NCI-H345 (cell line): ENCODE measurements around the gene LYPD6B.
A peak's percentile ranks its signal among the peaks of the same experiment; 100 is the strongest.

ENCODE experiments used
- DNase-seq: peaks from one replicate; lab custom pipeline; 2025; lab: John Stamatoyannopoulos, UW

Gene LYPD6B

GRCh38 chr2:149076863-149077412 is 38.4 kb downstream of the LYPD6B start:
- no peak for DNase-seq

GRCh38 chr2:149077861-149078260 is 39.4 kb downstream of the LYPD6B start:
- DNase-seq, result no peak

DNA sequence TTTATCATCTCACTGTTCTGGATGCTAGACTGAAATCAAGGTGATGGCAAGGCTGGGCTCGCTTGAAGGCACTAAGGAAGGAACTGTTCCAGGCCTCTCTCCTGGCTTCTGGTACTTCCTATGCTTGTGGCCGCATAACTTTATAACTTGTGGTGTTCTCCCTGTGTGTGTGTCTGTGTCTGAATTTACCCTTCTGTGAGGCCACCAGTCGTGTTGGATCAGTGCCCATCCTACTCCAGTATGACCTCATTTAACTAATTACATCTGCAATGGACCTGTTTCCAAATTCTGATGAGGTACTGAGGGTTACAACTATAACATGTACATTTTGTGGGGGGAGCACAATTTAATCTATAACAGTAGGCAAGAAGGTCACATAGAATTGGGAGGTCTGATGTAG is 41.6 kb downstream of the LYPD6B start:
- no peak for DNase-seq

GRCh38 chr2:149080971-149081370 is 42.5 kb downstream of the LYPD6B start:
- peak; percentile 62 for DNase-seq

DNA sequence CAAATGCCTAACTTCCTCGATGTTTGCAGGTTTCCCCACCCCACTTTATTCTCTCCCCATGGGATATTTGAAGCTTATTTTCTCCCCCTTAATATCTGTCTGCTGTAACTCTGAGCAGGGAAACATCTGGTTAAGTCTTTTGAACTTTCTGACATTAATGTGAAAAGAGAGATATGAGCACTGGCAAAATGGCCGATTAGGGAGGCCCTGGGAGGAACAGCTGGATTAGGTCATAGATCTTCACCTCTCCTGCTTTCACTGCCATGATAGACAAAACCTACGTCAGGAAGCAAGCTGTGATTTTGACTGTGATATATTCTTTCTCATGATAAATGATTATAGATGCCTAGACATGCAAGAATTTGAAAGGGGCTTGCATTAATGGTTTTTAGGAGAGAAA is 43.6 kb downstream of the LYPD6B start:
- no peak for DNase-seq

DNA sequence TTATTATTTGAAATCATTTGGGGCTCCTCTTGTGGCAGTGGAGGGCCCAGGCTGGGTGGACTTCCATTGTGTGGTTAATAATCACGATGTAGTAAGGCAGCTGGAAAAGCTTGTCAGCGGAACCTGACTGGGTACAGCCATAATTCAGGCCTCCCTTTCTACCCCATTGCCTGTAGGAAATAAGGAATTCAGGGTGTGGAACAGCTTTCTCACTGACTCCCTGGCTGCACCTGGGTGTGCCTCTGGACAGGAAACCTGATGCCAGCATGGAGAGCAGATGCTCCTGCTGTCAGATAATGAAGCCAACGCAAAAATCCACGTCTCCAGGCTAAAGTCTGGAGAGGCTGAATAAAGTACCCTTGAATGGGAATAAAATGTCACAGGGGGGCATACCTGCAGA is 44.2 kb downstream of the LYPD6B start:
- DNase-seq, result peak; percentile 79

DNA sequence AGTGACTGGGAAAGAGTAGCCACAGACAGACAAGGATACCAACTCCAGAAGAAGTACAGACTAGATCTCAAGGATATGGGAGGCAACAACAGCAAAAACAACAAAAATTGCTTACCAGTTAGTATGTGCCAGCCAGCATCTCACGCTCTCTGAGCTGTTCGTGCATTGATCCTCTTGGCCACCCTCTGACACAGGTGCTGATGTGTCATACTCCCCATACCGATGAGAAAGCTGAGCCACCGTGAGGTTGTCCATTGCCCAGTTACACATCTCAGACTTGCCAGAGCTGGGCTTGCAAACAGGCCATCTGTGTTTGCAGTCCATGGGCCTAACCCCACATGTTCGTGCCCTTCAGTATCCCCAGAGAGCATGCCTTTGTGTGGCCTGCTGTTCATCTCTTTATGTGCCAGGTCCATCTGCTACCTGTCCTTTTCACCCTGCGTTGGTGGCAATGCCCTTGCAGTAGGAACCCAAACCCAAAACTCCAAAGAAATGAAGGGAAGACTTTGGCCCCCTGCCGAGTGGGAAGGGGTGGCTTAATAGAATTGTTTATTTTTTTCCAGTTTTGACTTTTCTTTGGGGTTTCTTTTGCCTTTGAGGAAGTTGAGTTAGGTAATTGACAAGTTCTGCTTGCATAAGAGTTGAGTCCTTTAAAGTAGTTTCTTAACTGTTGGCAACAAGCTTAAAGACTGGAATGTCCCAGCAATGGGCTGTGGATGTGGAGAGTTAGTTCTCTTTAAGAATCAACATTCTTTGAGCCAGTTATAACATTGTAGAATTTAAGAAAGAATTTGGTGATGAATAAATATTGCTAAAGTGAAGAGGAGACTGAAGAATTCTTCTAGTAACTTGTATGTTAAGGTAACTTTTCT is 46.7 kb downstream of the LYPD6B start:
- no peak for DNase-seq

DNA sequence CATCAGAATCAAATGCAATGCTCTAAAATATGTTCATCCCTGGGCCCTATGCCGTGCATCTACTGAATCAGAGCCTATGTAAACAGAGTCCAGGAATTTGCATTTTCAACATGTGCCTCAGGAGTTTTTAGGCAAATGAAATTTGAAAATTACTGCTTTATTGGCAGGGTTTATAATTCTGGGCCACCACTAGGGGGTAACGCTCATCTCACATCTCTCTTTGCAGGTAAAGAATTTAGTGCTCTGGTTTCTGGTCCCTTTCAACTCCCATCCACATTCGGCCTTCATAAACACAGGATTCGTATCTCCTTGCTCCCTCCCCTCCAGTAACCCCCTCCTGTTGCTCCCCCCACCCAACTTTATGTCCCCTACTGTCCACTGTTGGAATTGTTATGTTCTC is 49.3 kb downstream of the LYPD6B start:
- no peak for DNase-seq

- no peak for DNase-seq
Measured at GRCh38 chr2:149089068-149089467, 50.6 kb downstream of the LYPD6B start.

- DNase-seq, result no peak
Measured at GRCh38 chr2:149090706-149091105, 52.2 kb downstream of the LYPD6B start.

GRCh38 chr2:149093579-149093978 is 55.1 kb downstream of the LYPD6B start:
- no peak for DNase-seq

DNA sequence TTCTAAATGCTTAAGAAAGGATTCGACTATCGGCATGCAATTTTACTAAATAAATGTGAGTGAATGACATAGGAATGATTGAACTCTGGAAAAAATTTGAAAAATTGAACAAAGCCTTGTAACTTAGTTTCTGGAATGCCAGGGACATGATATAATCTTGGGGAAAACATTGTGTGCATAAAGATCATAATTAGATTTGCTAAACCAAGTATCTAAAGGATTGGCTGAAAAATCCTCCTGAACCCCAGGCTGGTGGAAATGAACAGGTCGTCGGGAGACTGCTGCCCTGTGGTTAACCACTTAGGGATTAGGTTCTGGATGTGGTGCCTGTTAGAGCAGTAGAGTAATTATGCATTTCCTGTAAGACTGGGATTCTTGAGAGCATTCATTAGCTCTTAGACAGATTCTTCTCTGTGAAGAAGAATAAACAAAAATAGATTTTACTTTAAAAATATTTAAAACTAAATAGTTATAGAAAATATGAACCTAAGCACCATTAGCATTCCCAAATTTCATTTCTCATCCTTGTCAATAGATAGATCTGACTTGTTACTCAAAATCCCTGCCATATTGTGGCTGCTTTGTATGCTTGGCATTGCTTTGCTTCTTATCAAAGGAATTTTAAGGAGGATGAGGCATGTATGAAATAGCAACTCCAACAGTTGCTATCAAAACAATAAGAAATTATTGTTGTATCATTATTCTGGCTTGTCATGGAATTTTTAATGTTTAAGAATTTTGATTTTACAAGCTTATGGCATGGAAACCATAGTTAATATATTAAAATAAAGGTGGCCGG is 55.9 kb downstream of the LYPD6B start:
- no peak for DNase-seq

GRCh38 chr2:149098701-149099100 is 60.2 kb downstream of the LYPD6B start:
- DNase-seq, result no peak

GRCh38 chr2:149099298-149099697 is 60.8 kb downstream of the LYPD6B start:
- DNase-seq, result no peak

DNA sequence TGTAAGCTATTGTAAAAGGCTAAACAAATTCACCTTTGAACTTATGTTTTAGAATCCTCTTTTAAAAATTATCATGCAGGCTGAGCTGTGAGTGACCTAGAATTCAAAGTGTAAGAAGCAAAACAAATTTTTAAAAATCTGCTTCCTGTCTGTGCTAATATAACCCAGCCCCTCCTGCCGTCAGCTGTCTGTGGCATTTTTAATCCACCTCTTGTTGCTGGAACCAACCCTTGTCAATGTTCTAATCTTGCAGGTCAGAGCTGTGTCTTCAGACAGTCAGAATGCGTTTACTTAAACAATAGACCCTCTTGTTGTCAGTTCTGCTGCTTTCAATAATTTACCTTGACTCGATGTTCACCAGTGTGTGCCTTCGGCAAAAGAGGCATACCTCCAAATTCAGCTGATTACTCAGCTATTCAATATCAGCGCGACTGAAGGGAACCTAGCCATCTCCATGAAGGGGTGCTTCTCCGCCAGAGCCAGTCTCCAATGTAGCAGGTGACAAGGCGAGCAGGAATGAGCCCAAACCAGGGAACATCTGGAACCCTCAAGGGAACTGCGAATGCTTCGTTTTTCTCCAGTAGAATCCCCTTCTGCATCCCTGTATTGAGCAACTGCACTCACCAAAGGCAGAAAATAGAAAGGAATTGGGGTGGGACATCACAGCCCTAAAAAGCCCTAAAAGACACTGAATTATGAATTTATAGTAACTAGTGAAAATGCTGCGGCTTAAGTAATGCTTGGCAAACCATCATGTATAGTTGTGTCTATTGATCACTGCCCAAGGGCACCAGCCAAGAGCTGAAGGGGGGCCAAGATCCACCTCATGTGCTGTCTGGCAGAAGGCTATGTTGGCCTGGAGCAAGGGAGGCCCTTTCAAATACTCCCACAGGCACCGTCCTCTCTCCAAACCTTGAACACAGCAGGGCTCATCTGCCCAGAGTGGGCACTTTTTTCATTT is 62.5 kb downstream of the LYPD6B start:
- DNase-seq, result no peak

DNA sequence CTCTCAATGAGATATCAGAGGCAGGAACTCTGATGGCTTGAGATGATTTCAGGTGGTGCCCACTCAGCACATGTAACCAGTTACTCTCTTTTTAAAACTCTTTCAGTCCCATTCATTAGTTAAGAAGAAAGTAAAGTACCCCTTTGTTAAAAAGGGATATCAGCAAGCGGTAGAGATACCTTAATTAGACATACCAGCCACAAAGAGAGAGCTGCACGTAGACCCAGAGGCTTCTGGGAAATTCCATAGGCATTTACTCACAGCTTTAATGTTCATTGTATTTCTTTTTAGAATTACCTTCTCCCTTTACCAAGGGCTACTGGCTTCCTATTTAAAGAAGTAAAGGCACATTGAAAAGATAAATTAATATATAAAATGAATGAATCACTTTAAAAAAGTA is 63.3 kb downstream of the LYPD6B start:
- no peak for DNase-seq

GRCh38 chr2:149103081-149103620 is 64.7 kb downstream of the LYPD6B start:
- DNase-seq, result no peak

GRCh38 chr2:149104221-149104620 is 65.7 kb downstream of the LYPD6B start:
- DNase-seq, result no peak

DNA sequence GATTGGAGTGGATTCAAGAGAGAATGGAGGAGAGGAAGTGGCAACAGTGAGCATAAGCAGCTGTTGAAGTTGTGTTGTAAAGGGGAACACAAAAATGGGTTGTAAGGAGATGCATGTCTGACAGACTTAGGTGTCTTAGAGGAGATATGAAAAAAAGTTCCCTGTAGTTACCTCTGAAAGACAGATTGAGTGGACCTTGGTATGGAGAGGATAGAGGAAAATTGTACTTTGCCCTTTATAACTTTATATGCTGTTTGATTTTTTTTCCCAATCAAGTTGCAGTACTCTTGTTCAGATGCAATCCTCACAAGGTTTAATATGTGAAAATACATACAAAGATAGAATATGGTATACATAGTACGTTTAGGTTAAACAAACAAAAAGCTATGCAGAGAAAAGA is 73.6 kb downstream of the LYPD6B start:
- no peak for DNase-seq

GRCh38 chr2:149112713-149113112 is 74.2 kb downstream of the LYPD6B start:
- no peak for DNase-seq

DNA sequence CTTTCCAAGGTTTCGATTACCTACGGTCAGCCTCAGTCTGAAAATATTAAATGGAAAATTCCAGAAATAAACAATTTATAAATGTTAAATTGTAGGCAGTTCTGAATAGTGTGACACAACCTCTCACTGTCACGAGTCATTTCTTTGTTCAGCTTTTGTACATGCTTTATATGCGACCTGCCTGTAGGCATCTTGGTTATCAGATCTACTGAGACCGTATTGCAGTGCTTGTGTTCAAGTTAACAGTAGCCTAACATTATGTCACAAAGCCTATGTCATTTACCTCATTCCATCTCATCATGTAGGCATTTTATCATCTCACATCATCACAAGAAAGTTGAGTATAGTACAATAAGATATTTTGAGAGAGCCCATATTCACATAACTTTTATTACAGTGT is 77.3 kb downstream of the LYPD6B start:
- DNase-seq, result no peak

DNA sequence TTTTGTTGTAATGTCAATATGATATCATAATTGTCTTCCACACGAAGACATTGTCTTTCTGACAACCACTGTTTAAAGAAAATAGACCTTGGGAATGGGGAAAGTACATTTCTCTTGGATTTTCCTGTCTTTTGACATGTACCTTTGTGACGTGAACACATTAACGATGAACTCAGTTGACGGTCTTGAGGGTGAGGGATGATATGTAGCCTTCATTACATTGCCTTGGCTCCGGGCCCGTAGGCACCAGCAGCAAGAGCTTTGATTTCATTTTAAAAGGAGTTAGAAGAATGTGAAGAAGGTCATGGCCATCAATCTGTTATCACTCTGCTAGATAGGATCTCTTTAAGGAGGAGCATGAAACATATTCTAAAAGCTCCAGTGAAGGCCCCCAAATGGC is 80.9 kb downstream of the LYPD6B start:
- no peak for DNase-seq
